Transverse colon (tissue), 4 donors: Measurements from ENCODE around the gene CGGBP1.

Experiments
- CTCF ChIP-seq, 5 experiments: fragments of 200-600 bp in 3 of 5; fragments of 450-650 bp in 2 of 5; sonication (generic) in 3 of 5; IDR thresholded peaks; 1 replicate in 2 of 5; 2 replicates in 3 of 5; pipeline ENCODE4 v1.5.1; 2016 to 2017; ENCODE audit warnings: antibody characterized with exemption in 5 of 5, inconsistent platforms in 3 of 5, mild to moderate bottlenecking in 2 of 5, moderate library complexity in 1 of 5
- EP300 ChIP-seq: sonication (generic); formaldehyde crosslinking; IDR thresholded peaks from one replicate; pipeline ENCODE4 v1.6.1; 2017; ENCODE audit warnings: antibody characterized with exemption, low read depth
- POLR2A ChIP-seq: fragments of 450-650 bp; IDR thresholded peaks from one replicate; pipeline ENCODE4 v1.6.1; 2016; ENCODE audit warnings: antibody characterized with exemption, mild to moderate bottlenecking, moderate library complexity
- POLR2AphosphoS5 ChIP-seq, 3 donors: sonication (generic); formaldehyde crosslinking; IDR thresholded peaks; one replicate each; pipeline ENCODE4 v1.6.1; 2016; ENCODE audit warnings: antibody characterized with exemption in 3 of 3

- no peak for TF ChIP-seq CTCF (IDR thresholded peaks at IDR 0.05)
- TF ChIP-seq EP300: no peak
- no peak for TF ChIP-seq POLR2A
- TF ChIP-seq POLR2AphosphoS5 (IDR thresholded peaks at IDR 0.05): no peak
Observed at GRCh38 chr3:88075497-88075896, 16.7 kb upstream of the CGGBP1 start.
